ACHN (cell line): ENCODE results near the gene PITX2.

Experiments used
- DNase-seq: peaks from one replicate; pipeline ENCODE4 v3.0.0-alpha.2; 2015
- in situ Hi-C: cut with HindIII; loops from 2 replicates; pipeline ENCODE4 v1.10.0; 2017; ENCODE audit warnings: low sequenced_read_pairs, low pct_ligation_motif_present, low pct_unique_long_range_greater_than_20kb

PITX2 gene

GRCh38 chr4:110615353-110616237, 7.3 kb downstream of the PITX2 start:
- in situ Hi-C loops = no loop called here
- no peak for DNase-seq

DNA sequence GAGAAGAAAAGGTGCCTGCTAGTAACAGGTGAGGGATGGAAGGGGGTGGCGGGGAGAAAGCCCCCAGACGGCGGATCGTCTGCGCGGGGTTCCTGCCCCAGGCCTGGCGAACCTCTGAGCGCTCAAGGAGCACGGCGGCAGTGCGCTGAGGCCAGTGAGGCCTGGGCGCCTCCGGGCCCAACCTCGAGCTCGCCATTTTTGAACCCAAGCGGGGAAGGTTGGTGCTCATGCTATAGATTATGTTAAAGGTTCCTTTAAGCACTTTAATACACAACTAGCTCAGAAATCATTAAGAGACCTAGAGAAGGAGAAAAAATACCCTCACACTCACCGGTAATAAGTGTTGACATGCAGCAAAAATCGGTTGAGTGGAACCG, 7.9 kb downstream of the PITX2 start:
- in situ Hi-C loops = no loop called here

DNA sequence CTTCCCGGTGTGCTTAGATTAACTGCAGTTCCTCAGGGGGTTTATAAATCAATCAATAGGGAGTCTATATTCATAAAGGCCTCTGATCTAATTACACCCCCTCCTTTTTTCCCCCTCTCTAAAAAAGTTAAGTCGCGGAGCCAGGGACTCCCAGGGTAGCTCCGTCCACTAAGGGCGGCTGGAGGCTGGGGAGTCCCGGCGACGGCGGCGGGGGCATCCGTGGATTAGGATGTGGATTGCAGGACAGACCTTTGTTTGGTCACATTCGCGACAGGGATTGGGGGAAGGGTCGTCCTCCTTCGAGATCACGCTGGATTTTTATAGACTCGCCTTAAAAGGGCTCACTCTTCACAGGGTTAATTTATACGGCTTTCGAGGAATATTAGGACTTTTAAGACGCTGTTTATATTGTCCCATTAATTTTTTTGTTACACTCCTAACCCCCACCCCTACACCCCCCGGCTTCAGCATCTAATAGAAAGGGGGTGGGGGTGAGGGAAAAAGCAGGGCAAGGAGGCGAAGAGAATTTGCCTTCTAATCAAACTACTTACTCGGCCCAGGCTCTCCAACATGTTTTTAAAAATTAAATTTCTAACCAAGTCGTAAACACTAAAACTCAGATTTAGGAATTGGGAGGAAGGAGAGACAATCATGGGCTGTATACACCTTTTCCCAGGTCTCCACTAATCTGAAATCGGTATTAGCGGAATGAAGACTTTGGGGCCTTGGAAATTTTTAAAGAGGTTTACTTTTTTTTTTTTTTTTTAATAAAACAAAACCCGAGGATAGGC, 8.5 kb downstream of the PITX2 start:
- no peak for DNase-seq
- in situ Hi-C loops = no loop called here

More for the DNA sequence above, 7.9 kb downstream of the PITX2 start:
- DNase-seq = no peak

GRCh38 chr4:110613745-110614144, 9.1 kb downstream of the PITX2 start:
- no peak for DNase-seq
- in situ Hi-C loops = no loop called here

DNA sequence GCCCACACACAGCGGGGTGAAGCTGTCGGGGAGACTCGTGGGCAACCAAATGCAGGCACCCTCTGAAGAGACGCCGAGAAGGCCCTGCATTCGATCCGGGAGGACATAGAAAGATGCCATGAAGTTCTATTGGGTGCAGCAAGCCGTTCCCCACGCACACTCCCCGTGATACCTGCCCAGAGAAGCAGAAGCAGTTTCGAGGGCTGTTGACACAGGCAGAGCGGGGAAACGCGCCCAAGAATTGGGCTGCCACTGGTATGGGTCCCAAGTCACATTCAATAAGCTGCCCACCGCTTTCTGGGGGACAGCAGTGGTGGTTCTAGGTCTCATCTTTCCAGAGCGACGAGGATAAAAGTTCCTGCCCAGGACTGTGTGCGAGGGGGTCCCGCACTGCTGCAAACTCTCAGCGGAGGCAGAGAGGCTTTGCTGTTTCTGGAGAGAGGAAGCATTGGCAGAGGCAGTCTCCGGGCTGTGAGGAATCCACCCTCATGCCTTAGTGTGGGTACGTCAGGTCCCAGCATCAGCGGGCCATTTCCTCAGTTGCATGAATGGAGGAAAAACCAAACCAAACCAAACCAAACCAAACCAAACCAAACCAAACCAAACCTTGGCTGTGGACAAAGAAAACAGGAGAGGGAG, 10.1 kb downstream of the PITX2 start:
- DNase-seq = no peak
- in situ Hi-C loops = no loop called here

GRCh38 chr4:110611968-110612447, 10.9 kb downstream of the PITX2 start:
- no peak for DNase-seq
- in situ Hi-C loops = no loop called here

GRCh38 chr4:110610940-110611831, 11.7 kb downstream of the PITX2 start:
- peak; percentile 95 for DNase-seq
- in situ Hi-C loops = no loop called here

DNA sequence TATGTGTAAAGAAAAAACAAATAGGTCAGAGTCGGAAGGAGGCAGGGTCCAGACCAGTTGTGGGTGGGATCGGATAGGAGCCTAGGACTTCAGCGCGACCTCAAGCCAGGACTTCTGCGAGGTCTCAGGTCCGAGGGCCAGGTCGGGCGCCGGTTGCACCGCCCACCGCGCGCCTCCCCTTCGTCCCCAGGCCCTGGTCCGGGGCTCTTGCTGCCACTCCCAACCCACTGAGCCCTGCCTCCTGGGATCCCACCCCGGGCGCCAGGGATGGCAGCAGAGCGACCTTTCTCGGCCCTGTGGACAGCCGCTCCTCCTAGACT, 12.3 kb downstream of the PITX2 start:
- in situ Hi-C loops = no loop called here
- DNase-seq = no peak

DNA sequence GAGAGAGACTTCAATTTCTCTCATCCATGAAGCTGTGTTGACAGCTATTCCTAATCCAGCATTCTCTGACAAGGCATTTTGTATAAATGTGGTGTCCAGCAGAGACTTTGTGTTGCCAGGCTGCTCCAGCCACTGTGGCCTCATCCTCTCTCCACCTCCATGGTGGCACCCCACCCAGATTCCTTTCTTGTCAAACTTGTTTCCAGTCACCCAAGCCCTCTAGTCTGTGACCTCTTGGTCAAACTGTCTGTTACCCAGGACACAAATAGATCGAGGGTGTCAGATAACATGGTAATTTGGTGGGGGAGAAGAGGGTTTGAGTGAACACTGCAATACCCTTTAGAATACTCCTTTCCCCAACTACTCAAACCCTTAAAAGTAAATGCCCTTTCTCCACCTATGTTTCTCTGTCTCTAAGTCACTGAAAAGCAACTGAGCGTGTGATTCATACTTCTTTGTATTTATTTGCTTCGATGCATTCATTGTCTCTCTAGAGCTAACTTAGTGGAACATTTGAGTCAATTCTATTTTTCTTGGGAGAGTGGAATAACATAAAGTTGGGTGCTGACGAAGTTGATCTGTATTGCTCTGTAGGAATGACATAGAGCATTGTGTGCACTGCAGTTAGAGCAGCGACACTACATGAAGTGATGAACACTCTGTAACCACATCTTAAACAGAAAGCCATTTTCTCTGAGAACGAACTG, 13.7 kb downstream of the PITX2 start:
- in situ Hi-C loops = no loop called here
- DNase-seq = no peak

DNA sequence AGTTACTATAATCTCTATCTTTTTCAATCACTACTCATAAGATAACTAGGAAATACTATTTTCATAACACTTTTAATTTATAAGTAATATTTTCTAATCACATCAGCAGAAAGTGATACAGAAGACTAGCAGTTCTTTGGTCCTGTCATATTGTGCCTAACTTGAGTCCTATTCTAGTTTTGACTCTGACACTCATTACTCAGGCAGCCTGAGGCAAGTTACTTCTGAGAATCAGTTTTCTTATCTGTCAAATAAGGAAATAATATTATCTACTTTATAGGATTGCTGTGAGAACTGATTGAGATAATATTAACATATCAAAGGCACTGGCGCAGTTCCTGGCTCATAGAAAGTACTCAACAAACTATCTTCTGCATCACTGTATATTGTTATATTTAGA, 17.8 kb downstream of the PITX2 start:
- in situ Hi-C loops = no loop called here
- DNase-seq = no peak

DNA sequence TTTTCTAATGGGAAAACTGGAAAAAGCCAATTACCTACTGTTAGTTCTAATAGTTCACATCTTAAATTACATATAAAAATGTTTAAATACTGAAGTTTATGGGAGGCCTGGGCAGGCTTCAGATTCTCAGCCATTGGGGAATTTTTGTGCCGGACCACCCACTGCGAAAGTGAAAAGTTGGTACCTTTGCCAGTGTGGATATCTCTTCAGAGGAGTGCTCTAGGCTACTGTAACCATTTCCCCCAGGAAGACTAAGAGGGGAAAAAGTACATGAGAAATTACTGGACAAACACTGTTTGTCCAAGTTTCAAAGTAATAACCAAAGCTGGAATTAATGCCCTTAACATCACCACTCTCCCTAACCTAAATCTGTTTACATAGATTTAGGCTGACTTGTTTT, 20.8 kb downstream of the PITX2 start:
- in situ Hi-C loops = no loop called here
- no peak for DNase-seq

DNA sequence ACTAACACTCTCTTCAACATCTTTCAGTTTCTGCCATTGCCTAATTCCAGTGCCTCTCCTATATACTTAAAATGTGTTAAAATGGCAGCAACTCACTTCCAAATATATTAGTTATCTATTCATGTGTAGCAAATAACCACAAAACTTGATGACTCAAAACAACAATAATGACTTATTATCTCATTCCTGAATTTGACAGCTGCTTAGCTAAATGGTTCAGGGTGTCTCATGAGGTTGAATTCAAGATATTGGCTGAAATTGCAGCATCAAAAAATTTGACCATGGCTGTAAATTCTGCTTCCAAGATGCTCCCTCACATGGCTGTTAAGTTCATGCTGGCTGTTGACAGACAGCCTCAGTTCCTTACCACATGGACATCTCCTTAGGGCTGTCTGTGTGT, 25.3 kb downstream of the PITX2 start:
- in situ Hi-C loops = no loop called here

DNA sequence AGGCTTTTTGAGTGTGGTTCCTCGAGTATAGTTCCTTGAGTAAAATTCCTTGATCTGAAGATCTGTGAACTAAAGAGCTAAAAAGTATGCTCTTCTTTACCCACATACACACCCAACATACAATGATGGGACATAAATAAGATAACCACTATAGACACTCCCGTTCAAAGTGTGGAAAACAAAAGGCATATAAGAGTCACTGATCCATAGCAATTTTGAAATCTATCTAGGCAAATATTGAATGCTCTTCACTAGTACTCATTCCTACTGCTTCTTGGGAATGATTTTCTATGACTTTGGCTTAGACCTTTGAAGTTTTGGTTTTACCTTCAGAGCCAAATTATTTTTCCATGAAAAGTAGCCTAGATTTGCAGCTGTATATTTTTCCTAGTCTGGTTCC, 26.4 kb downstream of the PITX2 start:
- DNase-seq = no peak
- in situ Hi-C loops = no loop called here

More for the DNA sequence above, 25.3 kb downstream of the PITX2 start:
- no peak for DNase-seq

GRCh38 chr4:110595583-110595982, 27.3 kb downstream of the PITX2 start:
- in situ Hi-C loops = no loop called here

DNA sequence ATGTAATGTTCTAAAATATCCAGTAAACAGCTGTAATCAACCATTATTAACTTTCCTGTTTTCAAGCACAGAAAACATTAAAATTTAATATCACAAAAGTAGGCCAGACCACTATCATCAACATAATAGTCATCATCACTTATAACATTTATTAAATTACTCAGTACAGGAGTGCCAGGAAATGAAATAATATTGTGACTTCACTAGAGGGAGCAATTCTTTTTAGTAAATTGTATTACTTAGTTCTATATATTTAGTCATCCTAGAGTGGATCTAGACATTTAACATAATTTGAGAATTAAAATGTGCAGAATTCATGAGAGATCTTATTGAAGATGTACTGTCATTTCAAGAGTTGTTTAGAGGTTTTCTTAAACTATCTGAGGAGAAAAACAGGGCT, 33.6 kb downstream of the PITX2 start:
- in situ Hi-C loops = no loop called here
- DNase-seq = peak; percentile 35

More at GRCh38 chr4:110595583-110595982, 27.3 kb downstream of the PITX2 start:
- DNase-seq = no peak

- no peak for DNase-seq
- in situ Hi-C loops = no loop called here
Observed at GRCh38 chr4:110587666-110588285, 35.1 kb downstream of the PITX2 start.

- in situ Hi-C loops = no loop called here
- DNase-seq = peak; percentile 75
Observed at GRCh38 chr4:110586131-110586850, 36.6 kb downstream of the PITX2 start.
